K562 (cell line): Measurements from ENCODE around the gene ZFP37.
"Not testable (repeated sequence)": the region's sequence is repeated elsewhere in the genome, so short reads cannot be mapped to it uniquely, and the experiment has no call there.

Experiments
- ATF7 ChIP-seq: fragments of 450-650 bp; IDR thresholded peaks from 2 replicates; pipeline ENCODE4 v1.7.1; 2014; ENCODE audit warnings: mild to moderate bottlenecking, moderate library complexity
- CREB1 ChIP-seq, 2 experiments: sonication (generic) in 1 of 2; formaldehyde crosslinking in 1 of 2; IDR thresholded peaks; 2 replicates each; pipeline versions ENCODE4 v1.6.1 to v1.8.0; 2012 to 2022; ENCODE audit warnings: inconsistent platforms in 1 of 2, mild to moderate bottlenecking in 1 of 2, missing genetic modification reagents in 1 of 2, moderate library complexity in 1 of 2
- DPF2 ChIP-seq: fragments of 450-650 bp; IDR thresholded peaks from 2 replicates; pipeline ENCODE4 v1.6.1; 2016
- E2F8 ChIP-seq: fragments of 450-650 bp; IDR thresholded peaks from 2 replicates; pipeline ENCODE4 v1.7.1; 2018; ENCODE audit warnings: mild to moderate bottlenecking, low read depth; ENCODE audit not compliant: partially characterized antibody
- FOXJ3 ChIP-seq: sonication (generic); formaldehyde crosslinking; IDR thresholded peaks from 2 replicates; pipeline ENCODE4 v1.4.0; 2020; ENCODE audit warnings: mild to moderate bottlenecking, missing genetic modification reagents
- HDAC2 ChIP-seq: fragments of 450-650 bp; IDR thresholded peaks from 2 replicates; pipeline ENCODE4 v1.6.1; 2016; ENCODE audit warnings: mild to moderate bottlenecking
- MTA2 ChIP-seq: fragments of 450-650 bp; IDR thresholded peaks from 2 replicates; pipeline ENCODE4 v1.6.1; 2016; ENCODE audit warnings: low read depth
- MYC ChIP-seq, 2 experiments: fragments of 250-450 bp in 1 of 2; sonication (Bioruptor Pico) in 1 of 2; IDR thresholded peaks; 2 replicates each; pipeline versions ENCODE4 v1.5.1 to v1.6.1; 2012 to 2021; ENCODE audit warnings: low read depth in 2 of 2, borderline replicate concordance in 1 of 2, improper control_type of control experiment in 1 of 2, low read length in 1 of 2, mild to moderate bottlenecking in 1 of 2, moderate library complexity in 1 of 2
- PYGO2 ChIP-seq: fragments of 450-650 bp; IDR thresholded peaks from 2 replicates; pipeline ENCODE4 v1.6.1; 2016; ENCODE audit warnings: mild to moderate bottlenecking, missing genetic modification characterization, moderate library complexity, missing compliant biosample characterization
- SIN3A ChIP-seq, 2 experiments: fragments of 150-350 bp in 1 of 2; IDR thresholded peaks; 2 replicates each; pipeline ENCODE4 v1.6.1; 2011 to 2016; ENCODE audit warnings: borderline replicate concordance in 2 of 2, low read depth in 2 of 2, low read length in 2 of 2, mild to moderate bottlenecking in 2 of 2, moderate library complexity in 2 of 2; ENCODE audit not compliant: control insufficient read depth in 1 of 2
- ZBTB26 ChIP-seq: fragments of 450-650 bp; formaldehyde crosslinking; IDR thresholded peaks from 2 replicates; pipeline ENCODE4 v1.4.0; 2022; ENCODE audit warnings: missing genetic modification characterization
- ZFPM2 ChIP-seq: fragments of 250-450 bp; sonication (Bioruptor Pico); IDR thresholded peaks from 2 replicates; pipeline ENCODE4 v1.5.1; 2022; ENCODE audit warnings: mild to moderate bottlenecking
- ZNF699 ChIP-seq: fragments of 250-450 bp; sonication (Bioruptor Pico); IDR thresholded peaks from 2 replicates; pipeline ENCODE4 v1.8.0; 2021; ENCODE audit warnings: mild to moderate bottlenecking, moderate library complexity; ENCODE audit not compliant: insufficient replicate concordance
- ZZZ3 ChIP-seq: fragments of 450-650 bp; IDR thresholded peaks from 2 replicates; pipeline ENCODE4 v1.6.1; 2016; ENCODE audit warnings: antibody characterized with exemption, mild to moderate bottlenecking, moderate library complexity

GRCh38 chr9:113089143-113089505 is 32.6 kb upstream of the ZFP37 start:
- not testable (repeated sequence) for TF ChIP-seq E2F8; MYC (IDR thresholded peaks at IDR 0.05; ENCODE audit: low read depth, low read length); MYC (CRISPR knock-in tag; IDR thresholded peaks at IDR 0.05; ENCODE audit: borderline replicate concordance, low read depth); ZZZ3; ZBTB26 (CRISPR knock-in tag); ZFPM2 (CRISPR knock-in tag); ZNF699 (CRISPR knock-in tag); PYGO2 (tag); SIN3A (IDR thresholded peaks at IDR 0.05; ENCODE audit: borderline replicate concordance in 2 of 2, control insufficient read depth in 1 of 2, low read depth in 2 of 2, low read length in 2 of 2); FOXJ3; CREB1 (IDR thresholded peaks at IDR 0.05); CREB1 (CRISPR knock-in tag; IDR thresholded peaks at IDR 0.05); DPF2; MTA2; HDAC2; ATF7
